22Rv1 (cell line): ENCODE results near the gene TK2.
"Not testable (repeated sequence)": the region's sequence is repeated elsewhere in the genome, so short reads cannot be mapped to it uniquely, and the experiment has no call there.

Source experiments
- ZFX ChIP-seq: fragments of 450-650 bp; IDR thresholded peaks from 2 replicates; pipeline ENCODE4 v1.6.1; 2017; ENCODE audit warnings: antibody characterized with exemption, borderline replicate concordance
- TF ChIP-seq, protein P1 (sequence below): fragments of 450-650 bp; IDR thresholded peaks from 2 replicates; pipeline ENCODE4 v1.5.1; 2017; ENCODE audit warnings: mild to moderate bottlenecking

DNA sequence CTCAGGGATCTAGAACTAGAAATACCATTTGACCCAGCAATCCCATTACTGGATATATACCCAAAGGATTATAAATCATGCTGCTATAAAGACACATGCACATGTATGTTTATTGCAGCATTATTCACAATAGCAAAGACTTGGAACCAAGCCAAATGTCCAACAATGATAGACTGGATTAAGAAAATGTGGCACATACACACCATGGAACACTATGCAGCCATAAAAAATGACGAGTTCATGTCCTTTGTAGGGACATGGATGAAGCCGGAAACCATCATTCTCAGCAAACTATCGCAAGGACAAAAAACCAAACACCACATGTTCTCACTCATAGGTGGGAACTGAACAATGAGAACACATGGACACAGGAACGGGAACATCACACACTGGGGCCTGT, 48.4 kb downstream of the TK2 start:
- TF ChIP-seq, protein P1, sequence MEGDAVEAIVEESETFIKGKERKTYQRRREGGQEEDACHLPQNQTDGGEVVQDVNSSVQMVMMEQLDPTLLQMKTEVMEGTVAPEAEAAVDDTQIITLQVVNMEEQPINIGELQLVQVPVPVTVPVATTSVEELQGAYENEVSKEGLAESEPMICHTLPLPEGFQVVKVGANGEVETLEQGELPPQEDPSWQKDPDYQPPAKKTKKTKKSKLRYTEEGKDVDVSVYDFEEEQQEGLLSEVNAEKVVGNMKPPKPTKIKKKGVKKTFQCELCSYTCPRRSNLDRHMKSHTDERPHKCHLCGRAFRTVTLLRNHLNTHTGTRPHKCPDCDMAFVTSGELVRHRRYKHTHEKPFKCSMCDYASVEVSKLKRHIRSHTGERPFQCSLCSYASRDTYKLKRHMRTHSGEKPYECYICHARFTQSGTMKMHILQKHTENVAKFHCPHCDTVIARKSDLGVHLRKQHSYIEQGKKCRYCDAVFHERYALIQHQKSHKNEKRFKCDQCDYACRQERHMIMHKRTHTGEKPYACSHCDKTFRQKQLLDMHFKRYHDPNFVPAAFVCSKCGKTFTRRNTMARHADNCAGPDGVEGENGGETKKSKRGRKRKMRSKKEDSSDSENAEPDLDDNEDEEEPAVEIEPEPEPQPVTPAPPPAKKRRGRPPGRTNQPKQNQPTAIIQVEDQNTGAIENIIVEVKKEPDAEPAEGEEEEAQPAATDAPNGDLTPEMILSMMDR = not testable (repeated sequence)
- not testable (repeated sequence) for TF ChIP-seq ZFX
